MM.1S (cell line): ENCODE data around the gene S100A16.
"Not testable (repeated sequence)": the region's sequence is repeated elsewhere in the genome, so short reads cannot be mapped to it uniquely, and the experiment has no call there.

Experiments
- DNase-seq: peaks from one replicate; pipeline ENCODE4 v3.0.0-alpha.2; 2015
- H2AFZ ChIP-seq: fragments of 300-600 bp; sonication (generic); 2 replicates; pipeline ENCODE4 v1.6.0; 2016; ENCODE audit warnings: antibody characterized with exemption, low read length
- H3F3A ChIP-seq: fragments of 300-600 bp; sonication (generic); 2 replicates; pipeline ENCODE4 v1.6.1; 2016; ENCODE audit warnings: mild to moderate bottlenecking, antibody characterized with exemption, low read length, moderate library complexity, mixed read lengths; ENCODE audit not compliant: insufficient read depth
- H3K27ac ChIP-seq: fragments of 300-600 bp; sonication (generic); 2 replicates; pipeline ENCODE4 v1.5.1; 2016; ENCODE audit warnings: mild to moderate bottlenecking, low read length
- H3K27me3 ChIP-seq: fragments of 300-600 bp; sonication (generic); replicated peaks from 2 replicates; pipeline ENCODE4 v1.6.0; 2016; ENCODE audit warnings: low read length; ENCODE audit not compliant: insufficient read depth
- H3K36me3 ChIP-seq: fragments of 300-600 bp; sonication (generic); replicated peaks from 2 replicates; pipeline ENCODE4 v1.6.1; 2016; ENCODE audit warnings: mild to moderate bottlenecking, low read length, mixed read lengths; ENCODE audit not compliant: insufficient read depth
- H3K4me1 ChIP-seq: fragments of 300-600 bp; sonication (generic); 2 replicates; pipeline ENCODE4 v1.6.1; 2016; ENCODE audit warnings: low read length, mixed read lengths
- H3K4me2 ChIP-seq: fragments of 300-600 bp; sonication (generic); 2 replicates; pipeline ENCODE4 v1.6.0; 2016; ENCODE audit warnings: low read depth, low read length
- H3K4me3 ChIP-seq: fragments of 300-600 bp; sonication (generic); 2 replicates; pipeline ENCODE4 v1.5.1; 2016; ENCODE audit warnings: low read length, mixed read lengths
- H3K79me2 ChIP-seq: fragments of 300-600 bp; sonication (generic); 2 replicates; pipeline ENCODE4 v1.6.1; 2016; ENCODE audit warnings: mixed run types, low read length, mixed read lengths
- H3K9ac ChIP-seq: fragments of 300-600 bp; sonication (generic); 2 replicates; pipeline ENCODE4 v1.6.1; 2016; ENCODE audit warnings: low read length, mixed read lengths
- H3K9me2 ChIP-seq: fragments of 300-600 bp; sonication (generic); replicated peaks from 2 replicates; pipeline ENCODE4 v1.6.1; 2016; ENCODE audit warnings: mild to moderate bottlenecking, low read length, mixed read lengths; ENCODE audit not compliant: insufficient read depth
- H3K9me3 ChIP-seq: fragments of 300-600 bp; sonication (generic); replicated peaks from 2 replicates; pipeline ENCODE4 v1.6.1; 2016; ENCODE audit warnings: mild to moderate bottlenecking, low read length, mixed read lengths; ENCODE audit not compliant: insufficient read depth
- H4K20me1 ChIP-seq: fragments of 300-600 bp; sonication (generic); 2 replicates; pipeline ENCODE4 v1.6.1; 2016; ENCODE audit warnings: mild to moderate bottlenecking, low read length, moderate library complexity, mixed read lengths; ENCODE audit not compliant: insufficient read depth
- CTCF ChIP-seq: fragments of 300-600 bp; sonication (generic); IDR thresholded peaks from 2 replicates; pipeline ENCODE4 v1.5.1; 2016; ENCODE audit warnings: antibody characterized with exemption, low read length, mixed read lengths
- EZH2 ChIP-seq: fragments of 300-600 bp; sonication (generic); optimal IDR thresholded peaks from 2 replicates; pipeline ENCODE3; 2017; ENCODE audit warnings: low read depth, mild to moderate bottlenecking, antibody characterized with exemption, low read length, mixed read lengths
- EZH2phosphoT487 ChIP-seq: fragments of 300-600 bp; sonication (generic); IDR thresholded peaks from 2 replicates; pipeline ENCODE4 v1.6.1; 2018; ENCODE audit warnings: antibody characterized with exemption, low read length

Gene S100A16

GRCh38 chr1:153587314-153587713 lies 25.6 kb downstream of the S100A16 start:
- Histone ChIP-seq H3K4me1 (no peaks in the 10 kb centered on the region), H3K36me3 (no peaks in the 10 kb centered on the region), H3K9me3 (no peaks in the 10 kb centered on the region), H3K9me2 (no peaks in the 10 kb centered on the region), H3K4me3 (no peak overlapping the region), H3K27ac (no peak overlapping the region), H3K4me2 (no peak overlapping the region), H3F3A (no peaks in the 10 kb centered on the region), H3K9ac (no peak overlapping the region), H4K20me1 (no peaks in the 10 kb centered on the region), H2AFZ (no peak overlapping the region), H3K79me2 (no peaks in the 10 kb centered on the region), H3K27me3 (no peaks in the 10 kb centered on the region)
- TF ChIP-seq EZH2phosphoT487 (no peak), EZH2 (no peak), CTCF (no peak)
- DNase-seq, result no peak

DNA sequence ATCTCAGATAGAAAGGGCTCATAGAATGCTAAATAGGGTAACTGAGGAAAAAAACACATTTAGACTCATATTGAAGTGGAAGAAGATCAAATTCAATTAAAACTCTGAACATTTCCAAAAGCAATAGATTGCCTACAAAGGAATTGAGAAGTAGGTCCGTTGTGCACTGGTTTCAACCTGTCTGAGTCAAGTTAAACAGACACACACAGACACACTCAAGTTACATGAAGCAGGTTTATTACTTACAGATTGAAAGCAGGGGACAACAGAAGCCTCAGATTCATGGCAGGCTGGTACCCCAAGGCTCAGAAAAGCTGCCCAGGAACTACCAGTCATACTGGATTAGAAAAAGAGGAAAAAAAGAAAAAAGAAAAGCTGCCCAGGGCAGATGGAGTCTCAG lies 26.6 kb downstream of the S100A16 start:
- Histone ChIP-seq H3K4me1 (no peaks in the 10 kb centered on the region), H4K20me1 (no peaks in the 10 kb centered on the region), H3K4me2 (no peak overlapping the region), H3K27me3 (no peaks in the 10 kb centered on the region), H3K9me3 (no peaks in the 10 kb centered on the region), H3K4me3 (no peak overlapping the region), H3K79me2 (no peaks in the 10 kb centered on the region), H3K9ac (no peak overlapping the region), H3K9me2 (no peaks in the 10 kb centered on the region), H2AFZ (no peak overlapping the region), H3K27ac (no peak overlapping the region), H3K36me3 (no peaks in the 10 kb centered on the region), H3F3A (no peaks in the 10 kb centered on the region)
- TF ChIP-seq EZH2phosphoT487, result no peak
- no peak for TF ChIP-seq EZH2
- no peak for TF ChIP-seq CTCF
- DNase-seq, result no peak

DNA sequence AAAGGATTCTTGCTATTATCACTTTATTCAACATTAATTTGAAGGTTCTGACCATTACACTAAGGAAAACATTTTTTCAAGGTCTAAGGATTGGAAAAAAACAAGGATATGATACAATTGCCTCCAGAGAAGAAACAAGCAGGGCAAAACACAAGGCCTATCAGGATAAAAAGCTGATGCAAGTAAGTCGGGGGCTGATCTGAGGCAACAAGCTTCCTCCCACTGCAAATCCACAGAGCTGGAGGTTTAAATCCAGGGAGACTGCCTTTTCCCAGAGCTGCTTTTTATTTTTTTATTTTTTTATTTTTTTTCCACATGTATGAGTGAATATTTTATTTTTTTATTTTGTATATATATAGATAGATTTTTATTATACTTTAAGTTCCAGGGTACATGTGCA lies 27.9 kb downstream of the S100A16 start:
- no peaks in the 10 kb centered on the region for H4K20me1 ChIP-seq
- H3K4me3 ChIP-seq, result no peak overlapping the region
- no peaks in the 10 kb centered on the region for H3K79me2 ChIP-seq
- no peak for DNase-seq
- H3K9me2 ChIP-seq, result no peaks in the 10 kb centered on the region
- H3F3A ChIP-seq, result no peaks in the 10 kb centered on the region
- H3K9me3 ChIP-seq, result no peaks in the 10 kb centered on the region
- TF ChIP-seq EZH2phosphoT487 (no peak), EZH2 (no peak), CTCF (no peak)
- no peak overlapping the region for H3K4me2 ChIP-seq
- H3K4me1 ChIP-seq, result no peaks in the 10 kb centered on the region
- H3K27me3 ChIP-seq, result no peaks in the 10 kb centered on the region
- H3K36me3 ChIP-seq, result no peaks in the 10 kb centered on the region
- no peak overlapping the region for H2AFZ ChIP-seq
- no peak overlapping the region for H3K27ac ChIP-seq
- no peak overlapping the region for H3K9ac ChIP-seq

DNA sequence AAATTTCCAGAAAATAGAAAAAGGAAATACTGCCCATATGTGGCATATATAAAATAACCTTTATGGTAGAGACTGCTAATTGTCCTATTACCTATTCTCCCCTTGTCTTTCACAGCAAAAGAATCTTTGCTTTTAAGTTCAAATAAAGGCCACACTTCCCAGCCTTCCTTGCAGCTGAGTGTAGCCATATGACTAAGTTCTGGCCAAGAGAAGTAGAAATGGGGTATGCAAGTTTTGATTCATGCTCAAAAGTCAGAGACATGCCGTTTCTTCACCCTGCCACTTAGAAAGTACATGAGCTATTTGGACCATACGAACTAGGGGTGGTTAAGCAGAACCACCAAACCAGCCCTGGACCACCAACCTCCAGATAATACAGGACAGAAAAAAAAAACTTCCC lies 29.0 kb downstream of the S100A16 start:
- TF ChIP-seq EZH2 (no peak), EZH2phosphoT487 (no peak), CTCF (no peak)
- Histone ChIP-seq H3K27ac (no peak overlapping the region), H3K9me2 (no peaks in the 10 kb centered on the region)

DNA sequence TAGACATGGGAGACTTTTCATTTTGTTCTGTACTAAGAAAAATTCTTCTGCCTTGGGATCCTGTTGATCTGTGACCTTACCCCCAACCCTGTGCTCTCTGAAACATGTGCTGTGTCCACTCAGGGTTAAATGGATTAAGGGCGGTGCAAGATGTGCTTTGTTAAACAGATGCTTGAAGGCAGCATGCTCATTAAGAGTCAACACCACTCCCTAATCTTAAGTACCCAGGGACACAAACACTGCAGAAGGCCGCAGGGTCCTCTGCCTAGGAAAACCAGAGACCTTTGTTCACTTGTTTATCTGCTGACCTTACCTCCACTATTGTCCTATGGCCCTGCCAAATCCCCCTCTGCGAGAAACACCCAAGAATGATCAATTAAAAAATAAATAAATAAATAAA lies 29.4 kb downstream of the S100A16 start:
- not testable (repeated sequence) for H3K27ac ChIP-seq

More for the DNA sequence above, 29.0 kb downstream of the S100A16 start:
- no peaks in the 10 kb centered on the region for H4K20me1 ChIP-seq
- DNase-seq, result no peak
- H3K4me3 ChIP-seq, result no peak overlapping the region
- no peaks in the 10 kb centered on the region for H3K79me2 ChIP-seq
- H3K4me1 ChIP-seq, result no peaks in the 10 kb centered on the region
- no peaks in the 10 kb centered on the region for H3K36me3 ChIP-seq
- no peaks in the 10 kb centered on the region; the same call in 1 of the 2 replicates for H3K27me3 ChIP-seq
- no peak overlapping the region for H2AFZ ChIP-seq
- H3F3A ChIP-seq, result no peaks in the 10 kb centered on the region
- H3K9me3 ChIP-seq, result no peaks in the 10 kb centered on the region
- no peak overlapping the region for H3K9ac ChIP-seq
- H3K4me2 ChIP-seq, result no peak overlapping the region

More for the DNA sequence above, 29.4 kb downstream of the S100A16 start:
- not testable (repeated sequence) for H3K4me3 ChIP-seq, H3F3A ChIP-seq, H3K79me2 ChIP-seq, H3K36me3 ChIP-seq, DNase-seq, H3K4me1 ChIP-seq, H2AFZ ChIP-seq, H3K9ac ChIP-seq, H3K27me3 ChIP-seq, H3K9me3 ChIP-seq, H3K9me2 ChIP-seq, H4K20me1 ChIP-seq, H3K4me2 ChIP-seq
